GM18526 (cell line): ENCODE data around the gene MEGF8.

ENCODE experiments used
- POLR2A ChIP-seq: IDR thresholded peaks from 3 replicates; pipeline ENCODE4 v1.6.1; 2011; ENCODE audit not compliant: insufficient read length; ENCODE audit errors: extremely low read depth

Gene MEGF8

DNA sequence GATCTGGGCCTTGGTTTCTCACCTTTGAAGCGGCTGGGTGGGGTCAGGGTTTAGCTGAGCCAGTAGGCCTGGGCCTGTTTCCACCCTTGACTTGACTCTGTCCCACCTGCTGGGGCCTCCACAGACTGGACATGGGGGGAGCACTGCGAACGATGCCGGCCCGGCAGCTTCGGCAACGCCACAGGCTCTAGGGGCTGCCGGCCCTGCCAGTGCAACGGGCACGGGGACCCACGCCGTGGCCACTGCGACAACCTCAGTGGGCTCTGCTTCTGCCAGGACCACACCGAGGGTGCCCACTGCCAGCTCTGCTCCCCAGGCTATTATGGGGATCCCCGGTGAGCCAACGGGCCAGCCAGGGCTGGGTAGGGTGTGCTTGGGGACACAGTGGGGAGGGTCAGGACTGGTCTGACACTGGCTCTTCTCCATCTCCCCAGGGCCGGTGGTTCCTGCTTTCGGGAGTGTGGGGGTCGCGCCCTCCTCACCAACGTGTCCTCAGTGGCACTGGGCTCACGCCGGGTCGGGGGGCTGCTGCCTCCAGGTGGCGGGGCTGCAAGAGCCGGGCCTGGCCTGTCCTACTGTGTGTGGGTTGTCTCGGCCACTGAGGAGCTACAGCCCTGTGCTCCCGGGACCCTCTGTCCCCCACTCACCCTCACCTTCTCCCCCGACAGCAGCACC, 28.0 kb downstream of the MEGF8 start:
- no peak for TF ChIP-seq POLR2A

DNA sequence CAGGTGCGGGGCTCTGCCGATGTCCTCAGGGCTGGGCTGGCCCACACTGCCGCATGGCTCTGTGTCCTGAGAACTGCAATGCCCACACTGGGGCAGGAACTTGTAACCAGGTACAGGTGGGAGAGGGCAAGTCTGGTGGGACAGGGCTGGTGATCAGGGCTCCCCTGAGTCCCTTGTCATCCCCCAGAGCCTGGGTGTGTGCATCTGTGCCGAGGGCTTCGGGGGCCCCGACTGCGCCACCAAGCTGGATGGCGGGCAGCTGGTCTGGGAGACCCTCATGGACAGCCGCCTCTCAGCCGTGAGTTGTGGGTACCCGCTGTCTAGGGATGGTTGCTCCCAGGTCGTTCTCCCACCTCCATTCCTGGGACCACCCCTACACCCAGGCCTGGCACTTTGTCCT, 30.5 kb downstream of the MEGF8 start:
- TF ChIP-seq POLR2A = no peak

DNA sequence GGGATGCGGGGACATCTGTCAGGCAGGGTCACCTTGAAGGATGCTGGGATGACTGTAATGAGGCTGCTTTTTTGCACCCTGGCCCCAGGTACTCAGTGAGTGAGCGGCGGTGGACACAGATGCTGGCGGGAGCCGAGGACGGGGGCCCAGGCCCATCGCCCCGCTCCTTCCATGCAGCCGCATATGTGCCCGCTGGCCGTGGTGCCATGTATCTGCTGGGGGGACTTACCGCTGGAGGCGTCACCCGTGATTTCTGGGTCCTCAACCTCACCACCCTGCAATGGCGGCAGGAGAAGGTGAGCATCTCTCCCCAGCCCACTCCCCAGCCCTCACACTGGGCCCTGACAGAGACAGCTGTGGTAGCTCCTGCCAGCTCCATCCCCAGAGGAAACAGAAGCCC, 31.3 kb downstream of the MEGF8 start:
- no peak for TF ChIP-seq POLR2A

DNA sequence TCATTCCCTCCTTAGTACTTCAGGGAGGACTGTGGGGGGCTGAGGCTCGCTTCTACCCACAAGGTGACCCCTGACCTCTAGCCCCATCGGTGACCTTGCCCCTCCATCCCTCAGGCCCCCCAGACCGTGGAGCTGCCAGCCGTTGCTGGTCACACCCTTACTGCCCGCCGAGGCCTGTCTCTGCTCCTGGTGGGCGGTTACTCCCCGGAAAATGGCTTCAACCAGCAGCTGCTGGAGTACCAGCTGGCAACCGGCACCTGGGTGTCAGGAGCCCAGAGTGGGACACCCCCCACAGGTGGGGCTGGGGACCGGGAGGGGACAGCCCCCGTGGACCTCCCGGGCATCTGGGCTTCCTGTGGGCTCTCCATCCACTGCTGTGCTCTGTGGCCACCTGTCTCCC, 31.9 kb downstream of the MEGF8 start:
- no peak for TF ChIP-seq POLR2A

DNA sequence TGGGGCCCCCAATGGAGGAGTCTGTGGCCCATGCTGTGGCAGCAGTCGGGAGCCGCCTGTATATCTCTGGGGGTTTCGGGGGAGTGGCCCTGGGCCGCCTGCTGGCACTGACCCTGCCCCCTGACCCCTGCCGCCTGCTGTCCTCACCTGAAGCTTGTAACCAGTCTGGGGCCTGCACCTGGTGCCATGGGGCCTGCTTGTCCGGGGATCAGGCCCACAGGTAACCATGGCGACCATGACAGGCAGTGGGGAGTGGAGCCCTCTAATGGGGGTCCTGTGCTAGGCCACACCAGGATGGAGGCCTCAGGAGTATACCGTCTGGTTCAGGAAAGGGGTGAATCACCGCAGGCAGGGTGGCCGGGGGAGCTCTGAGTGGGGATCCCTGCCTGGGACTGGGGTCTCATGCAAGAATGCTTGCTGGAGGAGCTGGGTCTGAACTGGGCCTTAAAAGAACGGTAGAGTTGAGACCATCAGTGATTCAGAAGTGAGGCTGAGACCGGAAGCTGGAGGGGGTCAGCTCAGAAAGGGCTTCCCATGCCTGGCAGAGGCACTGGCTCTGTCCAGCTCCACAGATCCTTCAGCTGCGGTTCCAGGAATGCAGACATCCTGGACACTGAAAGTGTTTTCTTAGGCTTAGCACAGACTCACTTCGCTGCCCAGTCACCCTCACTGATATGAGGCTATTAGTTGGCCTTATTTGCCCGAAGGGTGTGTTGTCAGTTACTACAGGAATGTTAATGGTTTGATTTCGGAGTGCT, 35.5 kb downstream of the MEGF8 start:
- TF ChIP-seq POLR2A = no peak

DNA sequence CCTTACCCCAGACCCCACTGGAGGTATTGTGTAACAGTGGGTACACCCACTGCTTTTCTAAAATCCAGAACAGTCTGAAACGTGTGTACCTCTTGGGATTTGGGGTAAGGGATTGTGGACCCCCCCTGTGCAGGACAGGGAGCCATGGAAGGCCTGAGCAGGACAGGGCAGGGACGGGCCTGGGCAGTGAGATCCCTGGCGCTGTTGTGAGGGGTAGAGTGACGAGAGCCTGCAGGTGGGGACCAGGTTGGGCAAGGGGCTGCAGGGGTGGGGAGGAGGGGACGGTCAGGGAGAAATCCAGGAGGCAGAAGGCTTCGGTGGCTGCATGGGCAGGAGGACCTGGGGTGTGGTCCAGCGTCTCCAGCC, 36.1 kb downstream of the MEGF8 start:
- TF ChIP-seq POLR2A = no peak

DNA sequence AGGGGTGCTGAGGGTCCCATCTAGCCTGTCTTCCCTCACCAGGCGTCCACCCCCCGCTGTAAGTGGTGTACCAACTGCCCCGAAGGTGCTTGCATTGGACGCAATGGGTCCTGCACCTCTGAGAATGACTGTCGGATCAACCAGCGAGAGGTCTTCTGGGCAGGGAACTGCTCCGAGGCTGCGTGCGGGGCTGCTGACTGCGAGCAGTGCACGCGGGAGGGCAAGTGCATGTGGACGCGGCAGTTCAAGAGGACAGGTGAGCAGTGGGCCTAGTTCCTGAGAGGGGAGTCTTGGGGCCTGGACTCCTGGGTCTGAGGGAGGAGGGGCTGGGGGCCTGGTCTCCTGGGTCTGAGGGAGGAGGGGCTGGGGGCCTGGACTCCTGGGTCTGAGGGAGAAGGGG, 36.9 kb downstream of the MEGF8 start:
- no peak for TF ChIP-seq POLR2A

DNA sequence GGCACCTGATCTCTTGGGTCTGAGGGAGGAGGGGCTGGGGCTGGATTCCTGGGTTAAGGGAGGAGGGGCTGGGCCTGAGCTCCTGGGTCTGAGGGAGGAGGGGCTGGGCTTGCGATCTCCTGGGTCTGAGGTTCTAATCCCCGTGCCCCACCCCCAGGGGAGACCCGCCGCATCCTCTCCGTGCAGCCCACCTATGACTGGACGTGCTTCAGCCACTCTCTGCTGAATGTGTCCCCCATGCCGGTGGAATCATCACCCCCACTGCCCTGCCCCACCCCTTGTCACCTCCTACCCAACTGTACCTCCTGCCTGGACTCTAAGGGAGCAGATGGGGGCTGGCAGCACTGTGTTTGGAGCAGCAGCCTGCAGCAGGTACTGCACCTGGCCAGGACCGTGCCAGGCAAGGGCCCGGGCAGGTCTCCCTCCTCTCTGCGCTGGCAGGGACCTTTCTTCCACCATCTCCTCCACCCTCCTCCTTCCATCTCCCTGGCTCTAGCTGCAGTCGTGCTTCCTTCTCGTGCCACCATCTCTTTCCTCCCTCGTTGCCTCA, 37.5 kb downstream of the MEGF8 start:
- TF ChIP-seq POLR2A = no peak

DNA sequence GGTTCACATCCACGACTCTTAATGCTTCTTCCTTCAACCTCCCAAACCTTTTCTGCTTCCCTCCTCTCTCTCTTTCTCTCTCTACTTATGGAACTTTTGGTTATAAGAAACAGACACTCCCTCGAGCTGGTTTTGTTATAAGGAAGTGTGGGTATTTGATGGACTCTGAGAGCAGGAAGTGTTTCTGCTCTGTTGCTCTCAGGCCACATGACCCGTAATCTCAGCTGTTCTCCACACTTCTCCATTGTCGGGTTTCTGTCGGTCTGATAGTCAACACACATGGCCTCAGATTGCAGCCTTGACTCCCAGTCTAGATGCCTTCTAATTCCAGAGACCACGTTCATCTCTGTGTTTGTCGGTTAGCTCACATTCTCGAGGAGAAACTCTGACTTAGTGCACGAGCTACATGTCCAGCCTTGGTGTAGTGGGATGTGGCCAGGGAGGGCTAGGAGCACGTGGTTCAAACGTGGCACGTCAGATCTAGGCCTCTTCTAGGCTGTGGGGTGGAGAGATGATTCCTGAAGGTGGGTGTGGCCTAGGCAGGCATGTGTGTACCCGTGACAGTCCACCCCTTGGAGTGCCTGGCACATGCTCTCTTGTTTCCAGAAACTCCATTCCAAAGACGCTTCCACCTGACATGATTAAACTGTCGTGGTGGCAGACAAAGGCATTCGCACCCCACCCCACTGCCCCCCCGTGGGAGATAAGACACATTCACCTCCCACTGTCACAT, 38.3 kb downstream of the MEGF8 start:
- TF ChIP-seq POLR2A = no peak

DNA sequence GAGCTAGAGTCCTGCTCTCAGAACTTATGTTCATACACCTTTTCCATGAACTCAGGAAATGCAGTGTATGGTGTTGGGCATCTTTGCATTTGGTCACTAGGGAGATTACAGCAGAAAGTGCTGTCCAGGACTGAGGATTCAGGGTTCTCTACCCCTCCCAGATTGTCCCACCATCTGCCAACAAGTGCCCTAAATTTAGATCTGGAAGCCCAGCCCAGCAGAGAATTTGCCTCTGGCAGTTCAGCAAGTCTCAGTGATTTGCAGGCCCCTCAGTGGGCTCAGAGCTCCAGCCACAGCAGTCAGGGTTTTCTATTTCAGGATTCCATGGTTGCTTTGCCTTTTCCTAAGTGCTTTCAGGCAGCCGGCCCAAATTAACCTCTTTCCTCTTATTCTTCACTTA, 41.2 kb downstream of the MEGF8 start:
- TF ChIP-seq POLR2A = no peak

DNA sequence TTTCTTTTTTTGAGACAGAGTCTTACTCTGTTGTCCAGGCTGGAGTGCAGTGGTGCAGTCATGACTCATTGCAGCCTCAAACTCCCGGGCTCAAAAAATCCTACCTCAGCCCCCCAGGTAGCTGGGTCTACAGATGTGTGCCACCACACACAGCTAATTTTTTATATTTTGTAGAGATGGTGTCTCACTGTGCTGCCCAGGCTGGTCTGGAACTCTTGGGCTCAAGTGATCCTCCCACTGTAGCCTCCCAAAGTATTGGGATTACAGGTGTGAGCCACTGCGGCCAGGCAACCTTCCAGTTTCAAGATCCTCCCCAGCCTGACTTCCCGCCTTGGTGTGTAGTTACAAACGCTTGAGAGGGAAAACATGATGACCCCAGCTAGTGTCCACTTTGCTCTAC, 42.5 kb downstream of the MEGF8 start:
- TF ChIP-seq POLR2A = no peak

DNA sequence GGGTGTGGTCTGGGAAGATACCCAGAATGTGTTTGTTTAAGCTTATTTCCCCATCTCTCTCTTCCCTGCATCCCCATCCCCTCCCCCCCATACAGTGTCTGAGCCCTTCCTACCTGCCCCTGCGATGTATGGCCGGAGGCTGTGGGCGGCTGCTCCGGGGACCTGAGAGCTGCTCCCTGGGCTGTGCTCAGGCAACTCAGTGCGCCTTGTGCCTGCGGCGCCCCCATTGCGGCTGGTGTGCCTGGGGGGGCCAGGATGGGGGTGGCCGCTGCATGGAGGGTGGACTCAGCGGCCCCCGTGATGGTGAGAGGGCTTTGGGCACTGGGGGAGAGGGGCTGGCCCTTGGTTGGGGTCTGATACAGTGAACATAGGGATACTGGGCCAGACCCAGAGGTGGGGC, 42.9 kb downstream of the MEGF8 start:
- TF ChIP-seq POLR2A = no peak

DNA sequence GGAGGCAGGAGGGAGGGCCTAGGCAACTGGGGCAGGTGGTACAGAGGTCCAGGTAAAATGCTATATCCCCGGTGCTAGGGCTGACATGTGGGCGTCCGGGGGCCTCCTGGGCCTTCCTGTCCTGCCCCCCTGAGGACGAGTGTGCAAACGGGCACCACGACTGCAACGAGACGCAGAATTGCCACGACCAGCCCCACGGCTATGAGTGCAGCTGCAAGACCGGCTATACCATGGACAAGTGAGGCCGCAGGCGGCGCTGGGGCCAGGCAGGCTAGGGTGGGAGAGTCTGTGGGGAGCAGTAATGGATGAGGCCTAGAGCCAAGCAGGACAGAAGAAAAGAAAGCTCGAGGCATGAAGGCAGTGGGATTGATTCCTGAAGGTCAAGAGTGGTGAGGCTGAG, 43.3 kb downstream of the MEGF8 start:
- TF ChIP-seq POLR2A = no peak

DNA sequence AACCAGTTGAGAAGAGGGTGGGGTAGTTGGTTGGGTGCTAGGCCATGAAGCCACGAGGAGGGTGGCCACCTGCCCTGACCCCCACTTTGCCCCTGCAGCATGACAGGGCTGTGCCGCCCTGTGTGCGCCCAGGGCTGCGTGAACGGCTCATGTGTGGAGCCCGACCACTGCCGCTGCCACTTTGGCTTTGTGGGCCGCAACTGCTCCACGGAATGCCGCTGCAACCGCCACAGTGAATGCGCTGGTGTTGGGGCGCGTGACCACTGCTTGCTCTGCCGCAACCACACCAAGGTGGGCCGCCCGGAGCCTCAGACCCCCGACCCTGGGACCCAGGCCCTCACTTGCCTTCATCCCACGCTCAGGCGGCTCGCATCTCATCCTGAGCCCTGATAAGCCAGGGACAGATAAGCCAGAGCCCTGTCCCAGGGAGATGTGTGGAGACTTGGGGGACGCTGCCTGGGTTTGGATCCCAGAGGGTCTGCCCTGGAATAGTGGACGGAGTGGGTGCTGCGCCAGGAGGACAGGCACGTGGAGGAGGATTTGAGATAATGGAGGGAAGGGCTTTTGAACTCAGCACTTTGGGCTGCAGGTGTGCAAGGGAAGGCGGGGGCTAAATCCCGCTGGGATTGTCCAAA, 44.1 kb downstream of the MEGF8 start:
- no peak for TF ChIP-seq POLR2A

DNA sequence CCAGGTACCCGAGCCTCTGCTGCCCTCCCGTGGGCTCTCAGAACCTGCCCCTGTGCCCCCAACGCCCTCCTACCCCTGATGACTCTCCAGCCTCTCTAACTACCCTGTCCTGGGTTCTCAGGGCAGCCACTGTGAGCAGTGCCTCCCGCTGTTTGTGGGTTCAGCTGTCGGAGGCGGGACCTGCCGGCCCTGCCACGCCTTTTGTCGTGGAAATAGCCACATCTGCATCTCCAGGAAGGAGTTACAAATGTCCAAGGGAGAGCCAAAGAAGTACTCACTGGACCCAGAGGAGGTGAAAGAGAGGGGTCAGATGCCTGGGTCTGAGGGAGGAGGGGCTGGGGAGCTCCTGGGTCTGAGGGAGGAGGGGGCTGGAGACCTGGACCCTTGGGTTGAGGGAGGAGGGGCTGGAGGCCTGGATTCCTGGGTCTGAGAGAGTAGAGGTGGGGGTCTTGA, 44.7 kb downstream of the MEGF8 start:
- no peak for TF ChIP-seq POLR2A

DNA sequence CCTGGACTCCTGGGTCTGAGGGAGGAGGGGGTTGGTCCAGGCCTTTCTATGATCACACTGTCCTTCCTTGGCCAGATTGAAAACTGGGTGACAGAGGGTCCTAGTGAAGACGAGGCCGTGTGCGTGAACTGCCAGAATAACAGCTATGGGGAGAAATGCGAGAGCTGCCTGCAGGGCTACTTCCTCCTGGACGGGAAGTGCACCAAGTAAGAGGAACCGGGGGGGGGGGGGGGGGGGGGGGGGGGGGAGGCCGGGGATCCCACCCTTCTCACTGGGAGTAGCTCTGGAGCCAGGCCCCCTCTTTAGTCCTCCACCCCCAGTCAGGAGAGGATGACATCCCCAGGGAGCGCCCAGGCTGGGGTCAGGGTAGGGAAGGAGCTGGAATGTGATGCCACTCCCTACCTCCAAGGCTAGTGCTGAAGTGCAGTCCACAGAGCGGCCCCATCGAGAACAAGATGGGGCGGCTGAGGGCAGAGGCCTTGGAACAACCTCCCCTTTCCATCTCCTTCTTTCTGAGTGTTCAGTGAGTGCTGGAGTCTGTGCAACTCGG, 45.3 kb downstream of the MEGF8 start:
- no peak for TF ChIP-seq POLR2A
